PC-9 (cell line): Measurements from ENCODE around the gene CDC42BPG. TPM values are rescaled to one million over a fixed set of nuclear protein-coding genes. Genes with fewer than 3 reads are reported as not detected.

Source experiments
- BruUV-seq: library from RNA; stranded (reverse); fragments of 400-500 nt; replicated peaks from 2 replicates; lab custom pipeline; 2021; lab: Mats Ljungman, UMichigan
- CTCF ChIA-PET: fragments of 300-600 bp; sonication (Branson Sonifier 250); formaldehyde crosslinking; loops from one replicate; lab custom pipeline; 2022; ENCODE audit warnings: antibody characterized with exemption; lab: Charles Lee
- POLR2A ChIA-PET: fragments of 300-600 bp; sonication (Branson Sonifier 250); formaldehyde crosslinking; loops from one replicate; lab custom pipeline; 2022; ENCODE audit warnings: antibody characterized with exemption; ENCODE audit not compliant: unreplicated experiment; lab: Charles Lee
- DNase-seq, 2 experiments: peaks; one replicate each; pipeline versions ENCODE4 v3.0.0 to v3.0.0-alpha.2; 2015 to 2022; ENCODE audit warnings: mixed read lengths in 1 of 2
- H2AFZ ChIP-seq: fragments of 200-600 bp; sonication (generic); 2 replicates; pipeline ENCODE4 v1.8.1; 2017; ENCODE audit warnings: antibody characterized with exemption
- H3F3A ChIP-seq: fragments of 200-600 bp; sonication (generic); 2 replicates; pipeline ENCODE4 v1.8.1; 2017; ENCODE audit warnings: antibody characterized with exemption, mild to moderate bottlenecking, low read depth; ENCODE audit not compliant: insufficient read depth
- H3K27ac ChIP-seq: fragments of 200-600 bp; sonication (generic); 2 replicates; pipeline ENCODE4 v1.6.1; 2016; ENCODE audit warnings: mixed run types
- H3K27me3 ChIP-seq: fragments of 200-600 bp; sonication (generic); 2 replicates; pipeline ENCODE4 v1.6.1; 2016; ENCODE audit warnings: low read depth, mixed run types; ENCODE audit not compliant: insufficient read depth
- H3K36me3 ChIP-seq: fragments of 200-600 bp; sonication (generic); 2 replicates; pipeline ENCODE4 v1.6.1; 2016; ENCODE audit warnings: low read depth, mixed run types
- H3K4me1 ChIP-seq: fragments of 200-600 bp; sonication (generic); replicated peaks from 2 replicates; pipeline ENCODE4 v1.6.1; 2016; ENCODE audit warnings: mixed run types; ENCODE audit not compliant: insufficient read depth
- H3K4me2 ChIP-seq: fragments of 200-600 bp; sonication (generic); 2 replicates; pipeline ENCODE4 v1.6.1; 2017; ENCODE audit warnings: mixed run types
- H3K4me3 ChIP-seq: fragments of 200-600 bp; sonication (generic); 2 replicates; pipeline ENCODE4 v1.6.1; 2016; ENCODE audit warnings: mixed run types
- H3K79me2 ChIP-seq: fragments of 200-600 bp; sonication (generic); 2 replicates; pipeline ENCODE4 v1.6.1; 2017; ENCODE audit warnings: low read depth, mixed run types
- H3K9me2 ChIP-seq: fragments of 200-600 bp; sonication (generic); 2 replicates; pipeline ENCODE4 v1.8.1; 2017; ENCODE audit warnings: mild to moderate bottlenecking; ENCODE audit not compliant: insufficient read depth
- H3K9me3 ChIP-seq: fragments of 200-600 bp; sonication (generic); 2 replicates; pipeline ENCODE4 v1.8.1; 2016; ENCODE audit warnings: low read depth; ENCODE audit not compliant: insufficient read depth
- H4K20me1 ChIP-seq: fragments of 200-600 bp; sonication (generic); 2 replicates; pipeline ENCODE4 v1.8.1; 2017; ENCODE audit not compliant: insufficient read depth
- CTCF ChIP-seq: fragments of 200-600 bp; sonication (generic); conservative IDR thresholded peaks from 2 replicates; pipeline ENCODE4 v1.6.1; 2017; ENCODE audit warnings: mixed run types, antibody characterized with exemption, mild to moderate bottlenecking, moderate library complexity
- EZH2 ChIP-seq: fragments of 200-600 bp; sonication (generic); IDR thresholded peaks from 2 replicates; pipeline ENCODE4 v1.8.0; 2017; ENCODE audit warnings: antibody characterized with exemption, low read depth
- intact Hi-C: fragments of 100-400 bp; cut with micrococcal nuclease; formaldehyde crosslinking; loops from one replicate; pipeline ENCODE4 v1.10.0; 2022; ENCODE audit not compliant: unreplicated experiment
- total RNA-seq: library from RNA; stranded (reverse); gene quantifications from 2 replicates; pipeline ENCODE4 v1.2.3, GENCODE V29; 2021

Gene CDC42BPG
- total RNA-seq, 1 experiment from 2014 or later: 31.3 TPM

DNA sequence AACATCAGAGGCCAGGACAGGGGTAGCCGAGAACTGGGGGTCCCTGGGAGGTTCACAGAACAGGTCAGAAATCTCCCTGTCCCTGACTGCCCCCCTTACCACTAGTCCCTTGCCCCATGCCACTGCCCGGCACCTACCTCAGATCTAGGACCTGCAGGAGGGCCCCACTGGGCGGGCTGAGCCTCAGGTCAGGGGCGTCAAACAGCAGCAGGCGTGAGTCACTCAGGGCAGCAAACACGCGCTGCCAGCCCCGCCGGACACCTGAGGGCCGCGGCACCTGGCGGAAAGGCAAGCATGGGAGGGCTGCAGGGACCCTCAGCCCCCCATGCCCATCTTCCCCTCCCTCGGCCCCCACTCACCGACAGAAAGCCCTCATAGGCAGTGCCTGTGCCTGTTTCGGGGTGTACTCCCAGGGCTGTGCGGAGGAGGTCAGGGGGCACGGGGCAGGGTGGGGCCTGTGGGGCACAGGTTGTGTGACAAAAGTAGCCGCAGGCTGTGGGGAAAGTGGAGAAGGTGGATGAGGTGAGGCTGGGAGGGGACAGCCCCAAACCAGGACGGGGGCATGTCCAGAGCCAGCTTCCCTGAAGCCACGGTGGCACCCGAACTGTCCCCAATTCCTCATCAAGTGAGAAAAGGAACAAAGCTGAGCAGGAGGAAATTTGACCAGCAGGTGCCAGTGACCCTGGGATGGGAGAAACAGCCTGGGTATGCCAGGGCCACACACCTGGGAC lies 11.8 kb downstream of the CDC42BPG start:
- H2AFZ ChIP-seq: no peak overlapping the region
- H3K27me3 ChIP-seq: no peaks in the 10 kb centered on the region
- CTCF ChIA-PET: no interaction called here
- no peak overlapping the region for H3K4me2 ChIP-seq
- BruUV-seq: no TSS peak
- peaks cover 11% of the 10 kb centered on the region for H3K36me3 ChIP-seq
- POLR2A ChIA-PET: interaction anchor here (0.6 kb wide), 1 partner anchor 586 kb away, joined by 8 read pairs; the partner anchor contains the start of gene PPP1R14B
- no peaks in the 10 kb centered on the region for H3K9me2 ChIP-seq
- no peaks in the 10 kb centered on the region for H3F3A ChIP-seq
- DNase-seq: no peak
- no peaks in the 10 kb centered on the region for H3K9me3 ChIP-seq
- no peak overlapping the region for H3K4me3 ChIP-seq
- H3K79me2 ChIP-seq: no peaks in the 10 kb centered on the region
- no peak for TF ChIP-seq EZH2
- TF ChIP-seq CTCF: no peak
- H3K4me1 ChIP-seq: peaks cover 16% of the 10 kb centered on the region
- H3K27ac ChIP-seq: no peak overlapping the region
- 0 out of 2 replicates have a peak, but pooled peaks cover 3% of the 10 kb centered on the region for H4K20me1 ChIP-seq
- intact Hi-C loops: no loop called here

DNA sequence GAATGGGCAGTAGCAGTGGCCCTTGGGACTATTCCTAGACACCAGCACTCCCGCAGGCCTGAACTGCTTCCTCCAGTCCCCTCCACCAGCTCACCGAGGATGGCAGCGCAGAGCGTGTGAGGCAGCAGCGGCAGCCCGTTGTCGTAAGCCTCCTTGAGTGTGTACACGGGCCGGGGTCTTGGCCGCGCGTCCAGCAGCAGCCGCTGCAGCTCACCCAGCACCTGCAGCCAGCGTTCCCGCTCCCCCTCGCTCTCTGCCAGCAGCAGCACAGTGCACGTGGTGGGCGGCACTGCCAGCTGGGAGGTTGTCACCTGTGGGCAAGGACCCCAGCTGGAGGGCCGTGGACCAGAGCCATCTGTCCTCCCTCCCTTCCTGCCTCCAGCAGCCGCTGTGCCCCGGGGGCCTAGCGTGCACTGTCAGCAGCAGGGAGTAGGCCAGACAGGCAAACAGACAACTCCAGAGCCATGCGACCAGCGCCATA lies 13.0 kb downstream of the CDC42BPG start:
- peaks cover 16% of the 10 kb centered on the region for H3K4me1 ChIP-seq
- TF ChIP-seq EZH2 (no peak), CTCF (no peak)
- no peaks in the 10 kb centered on the region for H3K9me3 ChIP-seq
- no peak overlapping the region for H3K4me2 ChIP-seq
- DNase-seq: no peak
- no peaks in the 10 kb centered on the region for H3K9me2 ChIP-seq
- no TSS peak for BruUV-seq
- H3F3A ChIP-seq: no peaks in the 10 kb centered on the region
- intact Hi-C loops: no loop called here
- ChIA-PET POLR2A (no interaction called here), CTCF (no interaction called here)
- no peaks in the 10 kb centered on the region for H3K79me2 ChIP-seq
- H3K36me3 ChIP-seq: peaks cover 11% of the 10 kb centered on the region
- no peak overlapping the region for H3K27ac ChIP-seq
- H4K20me1 ChIP-seq: 0 out of 2 replicates have a peak, but pooled peaks cover 3% of the 10 kb centered on the region
- H3K4me3 ChIP-seq: no peak overlapping the region
- no peaks in the 10 kb centered on the region for H3K27me3 ChIP-seq
- H2AFZ ChIP-seq: no peak overlapping the region

GRCh38 chr11:64829536-64830251 lies 14.8 kb downstream of the CDC42BPG start:
- ChIA-PET POLR2A (no interaction called here), CTCF (no interaction called here)
- no peaks in the 10 kb centered on the region for H3K9me2 ChIP-seq
- H3K36me3 ChIP-seq: peaks cover 11% of the 10 kb centered on the region
- no peaks in the 10 kb centered on the region for H3K27me3 ChIP-seq
- no peak overlapping the region for H2AFZ ChIP-seq
- H4K20me1 ChIP-seq: no peaks in the 10 kb centered on the region
- BruUV-seq: no TSS peak
- no peak overlapping the region for H3K4me3 ChIP-seq
- H3F3A ChIP-seq: no peaks in the 10 kb centered on the region
- TF ChIP-seq CTCF (no peak), EZH2 (no peak)
- peaks cover 2% of the 10 kb centered on the region; the same call in 1 of the 2 replicates for H3K4me1 ChIP-seq
- no peak for DNase-seq
- intact Hi-C loops: no loop called here
- no peak overlapping the region for H3K27ac ChIP-seq
- H3K9me3 ChIP-seq: no peaks in the 10 kb centered on the region
- H3K4me2 ChIP-seq: no peak overlapping the region
- no peaks in the 10 kb centered on the region for H3K79me2 ChIP-seq
